BLaER1 treated with 17β-estradiol and CSF1 and Interleukin-3, amounts not matched to agents 10 nM and 100 nM (cell line): Measurements from ENCODE around the gene LIPG.

Source experiments
- H3K27ac ChIP-seq, 11 experiments: shearing (Covaris generic); formaldehyde crosslinking; 2 replicates each; pipeline ENCODE4 v1.8.1; 2022
- H3K27me3 ChIP-seq, 11 experiments: shearing (Covaris generic); formaldehyde crosslinking; 2 replicates each; pipeline ENCODE4 v1.8.1; 2022
- H3K36me3 ChIP-seq, 11 experiments: shearing (Covaris generic); formaldehyde crosslinking; 2 replicates each; pipeline ENCODE4 v1.8.1; 2022
- H3K4me1 ChIP-seq, 10 experiments: shearing (Covaris generic); formaldehyde crosslinking; 2 replicates each; pipeline ENCODE4 v1.8.1; 2022
- H3K4me2 ChIP-seq, 11 experiments: shearing (Covaris generic); formaldehyde crosslinking; 2 replicates each; pipeline ENCODE4 v1.8.1; 2022
- H3K4me3 ChIP-seq, 10 experiments: shearing (Covaris generic); formaldehyde crosslinking; 2 replicates each; pipeline ENCODE4 v1.8.1; 2022
- H3K9ac ChIP-seq, 11 experiments: shearing (Covaris generic); formaldehyde crosslinking; 2 replicates each; pipeline ENCODE4 v1.8.1; 2022
- H3K9me3 ChIP-seq, 11 experiments: shearing (Covaris generic); formaldehyde crosslinking; replicated peaks in 1 of 11; 2 replicates each; pipeline ENCODE4 v1.8.1; 2022
- H4K20me1 ChIP-seq, 11 experiments: shearing (Covaris generic); formaldehyde crosslinking; 2 replicates each; pipeline ENCODE4 v1.8.1; 2022
- Cebpa-rat ChIP-seq, 11 experiments: shearing (Covaris generic); IDR thresholded peaks; 2 replicates each; pipeline ENCODE4 v1.8.1; 2022

Gene LIPG

GRCh38 chr18:49613641-49614151 is 51.8 kb downstream of the LIPG start:
- H3K27me3 ChIP-seq: no peaks in the 10 kb centered on the region
- no peaks in the 10 kb centered on the region for H4K20me1 ChIP-seq
- H3K4me2 ChIP-seq: no peak overlapping the region
- no peaks in the 10 kb centered on the region for H3K36me3 ChIP-seq
- no peak overlapping the region for H3K27ac ChIP-seq
- no peak overlapping the region for H3K4me3 ChIP-seq
- no peak for TF ChIP-seq Cebpa-rat (IDR thresholded peaks at IDR 0.05)
- H3K4me1 ChIP-seq: peaks cover 0 to 11% (median 0%) of the 10 kb centered on the region in 10 experiments; a peak in 1 of 20 replicates
- no peak overlapping the region for H3K9ac ChIP-seq
- no peaks in the 10 kb centered on the region for H3K9me3 ChIP-seq

- peaks cover 2 to 31% (median 8%) of the 10 kb centered on the region in 10 experiments; a peak in 18 of 20 replicates for H3K4me1 ChIP-seq
These were observed 54.9 kb downstream of the LIPG start for GRCh38 chr18:49616618-49617328.

GRCh38 chr18:49617329-49617695 is 55.5 kb downstream of the LIPG start:
- Histone ChIP-seq H3K4me3 (no peak overlapping the region), H3K4me2 (no peak overlapping the region), H3K27me3 (no peaks in the 10 kb centered on the region), H3K4me1 (peaks cover 7 to 36% (median 14%) of the 10 kb centered on the region in 10 experiments; a peak in 18 of 20 replicates), H3K9me3 (no peaks in the 10 kb centered on the region), H3K27ac (no peak overlapping the region), H4K20me1 (no peaks in the 10 kb centered on the region), H3K9ac (no peak overlapping the region), H3K36me3 (no peaks in the 10 kb centered on the region)
- no peak for TF ChIP-seq Cebpa-rat (IDR thresholded peaks at IDR 0.05)

More at GRCh38 chr18:49616618-49617328, 54.9 kb downstream of the LIPG start:
- Histone ChIP-seq H3K36me3 (no peaks in the 10 kb centered on the region), H3K9ac (no peak overlapping the region), H3K4me2 (no peak overlapping the region; a peak in 1 of 22 replicates), H4K20me1 (no peaks in the 10 kb centered on the region), H3K27ac (no peak overlapping the region), H3K27me3 (no peaks in the 10 kb centered on the region), H3K9me3 (no peaks in the 10 kb centered on the region), H3K4me3 (no peak overlapping the region)
- no peak for TF ChIP-seq Cebpa-rat (IDR thresholded peaks at IDR 0.05)

- TF ChIP-seq Cebpa-rat (IDR thresholded peaks at IDR 0.05): no peak
- Histone ChIP-seq H3K4me2 (no peak overlapping the region), H3K9ac (no peak overlapping the region), H3K27me3 (no peaks in the 10 kb centered on the region), H3K4me1 (peaks cover 11 to 41% (median 19%) of the 10 kb centered on the region in 10 experiments; a peak in 18 of 20 replicates), H4K20me1 (no peaks in the 10 kb centered on the region), H3K36me3 (no peaks in the 10 kb centered on the region), H3K4me3 (no peak overlapping the region), H3K27ac (no peak overlapping the region), H3K9me3 (no peaks in the 10 kb centered on the region)
These were observed 56.0 kb downstream of the LIPG start for GRCh38 chr18:49617865-49618264.

GRCh38 chr18:49618742-49619681 is 57.2 kb downstream of the LIPG start:
- H3K4me2 ChIP-seq: no peak overlapping the region

GRCh38 chr18:49619801-49620200 is 57.9 kb downstream of the LIPG start:
- Histone ChIP-seq H3K36me3 (no peaks in the 10 kb centered on the region), H3K9me3 (no peaks in the 10 kb centered on the region), H3K4me2 (peak overlapping the region in 1 of 11 experiments; percentile 82; a peak in 2 of 22 replicates), H4K20me1 (no peaks in the 10 kb centered on the region), H3K4me1 (peaks cover 11 to 46% (median 21%) of the 10 kb centered on the region in 10 experiments; a peak in 18 of 20 replicates), H3K9ac (no peak overlapping the region), H3K27ac (no peak overlapping the region), H3K4me3 (no peak overlapping the region), H3K27me3 (no peaks in the 10 kb centered on the region)
- no peak for TF ChIP-seq Cebpa-rat (IDR thresholded peaks at IDR 0.05)

More at GRCh38 chr18:49618742-49619681, 57.2 kb downstream of the LIPG start:
- H3K27ac ChIP-seq: no peak overlapping the region
- no peak overlapping the region for H3K9ac ChIP-seq
- peaks cover 11 to 46% (median 21%) of the 10 kb centered on the region in 10 experiments; a peak in 18 of 20 replicates for H3K4me1 ChIP-seq
- no peak overlapping the region for H3K4me3 ChIP-seq
- TF ChIP-seq Cebpa-rat (IDR thresholded peaks at IDR 0.05): no peak
- H3K36me3 ChIP-seq: no peaks in the 10 kb centered on the region
- H4K20me1 ChIP-seq: no peaks in the 10 kb centered on the region
- no peaks in the 10 kb centered on the region for H3K27me3 ChIP-seq
- no peaks in the 10 kb centered on the region for H3K9me3 ChIP-seq

GRCh38 chr18:49621301-49621700 is 59.4 kb downstream of the LIPG start:
- no peaks in the 10 kb centered on the region for H3K27me3 ChIP-seq

GRCh38 chr18:49621717-49622351 is 60.0 kb downstream of the LIPG start:
- H3K27ac ChIP-seq: peak overlapping the region in 1 of 11 experiments; percentile 20; a peak in 1 of 22 replicates
- TF ChIP-seq Cebpa-rat (IDR thresholded peaks at IDR 0.05): no peak
- H3K9ac ChIP-seq: peak overlapping the region in 2 of 11 experiments; percentile 5 to 38; a peak in 3 of 22 replicates

More at GRCh38 chr18:49621301-49621700, 59.4 kb downstream of the LIPG start:
- TF ChIP-seq Cebpa-rat (IDR thresholded peaks at IDR 0.05): no peak
- H3K9ac ChIP-seq: peak overlapping the region in 1 of 11 experiments; percentile 38; a peak in 1 of 22 replicates
- no peak overlapping the region for H3K27ac ChIP-seq
- peaks cover 11 to 37% (median 21%) of the 10 kb centered on the region in 10 experiments; a peak in 18 of 20 replicates for H3K4me1 ChIP-seq
- no peaks in the 10 kb centered on the region for H4K20me1 ChIP-seq
- peak overlapping the region in 9 of 11 experiments; percentile 49 to 92 (median 80); a peak in 19 of 22 replicates for H3K4me2 ChIP-seq
- H3K36me3 ChIP-seq: no peaks in the 10 kb centered on the region
- no peaks in the 10 kb centered on the region for H3K9me3 ChIP-seq
- no peak overlapping the region for H3K4me3 ChIP-seq

More at GRCh38 chr18:49621717-49622351, 60.0 kb downstream of the LIPG start:
- H3K4me1 ChIP-seq: peaks cover 11 to 37% (median 22%) of the 10 kb centered on the region in 10 experiments; a peak in 18 of 20 replicates
- H3K36me3 ChIP-seq: no peaks in the 10 kb centered on the region
- H3K27me3 ChIP-seq: no peaks in the 10 kb centered on the region
- no peaks in the 10 kb centered on the region for H3K9me3 ChIP-seq
- H4K20me1 ChIP-seq: no peaks in the 10 kb centered on the region
- H3K4me2 ChIP-seq: peak overlapping the region in 10 of 11 experiments; percentile 48 to 92 (median 79); a peak in 20 of 22 replicates
- H3K4me3 ChIP-seq: no peak overlapping the region
